GM12874 (cell line): ENCODE data around the gene EXOC8.

Source experiments
- CTCF ChIP-seq: IDR thresholded peaks from 2 replicates; pipeline ENCODE4 v1.5.1; 2011; ENCODE audit warnings: low read depth, mild to moderate bottlenecking, control low read depth, low read length, moderate library complexity; ENCODE audit not compliant: insufficient read depth

Gene EXOC8

GRCh38 chr1:231351816-231352215, 14.2 kb upstream of the EXOC8 start:
- TF ChIP-seq CTCF, result no peak

- no peak for TF ChIP-seq CTCF
These were observed 10.8 kb upstream of the EXOC8 start for GRCh38 chr1:231348442-231348841.

- TF ChIP-seq CTCF, result no peak
These were observed 10.3 kb upstream of the EXOC8 start for GRCh38 chr1:231347961-231348360.

DNA sequence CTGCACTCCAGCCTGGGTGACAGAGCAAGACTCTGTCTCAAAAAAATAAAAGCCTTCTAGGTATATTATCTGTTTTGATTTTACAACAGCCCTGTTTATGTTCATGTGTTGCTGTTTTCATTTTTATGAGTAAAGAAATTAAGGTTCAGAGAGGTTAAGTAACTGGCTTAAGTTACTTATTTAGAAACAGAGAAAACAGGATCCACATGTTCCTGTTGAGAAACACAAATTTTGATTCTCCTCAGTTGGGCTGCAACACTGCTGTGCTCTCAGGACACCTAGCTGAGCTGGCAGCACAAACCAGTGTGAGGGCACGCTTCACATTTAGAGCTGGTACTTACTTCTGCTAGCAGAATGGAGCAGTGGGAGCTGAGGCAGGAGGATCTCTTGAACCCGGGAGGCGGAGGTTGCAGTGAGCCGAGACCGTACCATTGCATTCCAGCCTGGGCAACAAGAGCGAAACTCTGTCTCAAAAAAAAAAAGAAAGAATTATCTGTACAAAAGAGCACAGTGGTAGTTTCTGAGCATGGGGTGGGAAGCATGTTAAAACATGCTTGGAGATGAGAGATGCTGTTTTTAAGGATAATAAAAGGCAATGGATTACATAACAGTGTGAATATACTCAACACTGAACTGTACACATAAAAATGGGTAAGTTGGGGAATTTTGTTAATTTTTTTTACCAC, 2.8 kb upstream of the EXOC8 start:
- TF ChIP-seq CTCF, result no peak

- TF ChIP-seq CTCF, result no peak
These were observed 847 bp upstream of the EXOC8 start, which contains the start of gene SPRTN for GRCh38 chr1:231338270-231339128. TSS of gene SPRTN (plus strand) at chr1:231338293. CDS start at chr1:231338384, 91 bp downstream.

GRCh38 chr1:231337043-231337471, 595 bp downstream of the EXOC8 start:
- no peak for TF ChIP-seq CTCF

DNA sequence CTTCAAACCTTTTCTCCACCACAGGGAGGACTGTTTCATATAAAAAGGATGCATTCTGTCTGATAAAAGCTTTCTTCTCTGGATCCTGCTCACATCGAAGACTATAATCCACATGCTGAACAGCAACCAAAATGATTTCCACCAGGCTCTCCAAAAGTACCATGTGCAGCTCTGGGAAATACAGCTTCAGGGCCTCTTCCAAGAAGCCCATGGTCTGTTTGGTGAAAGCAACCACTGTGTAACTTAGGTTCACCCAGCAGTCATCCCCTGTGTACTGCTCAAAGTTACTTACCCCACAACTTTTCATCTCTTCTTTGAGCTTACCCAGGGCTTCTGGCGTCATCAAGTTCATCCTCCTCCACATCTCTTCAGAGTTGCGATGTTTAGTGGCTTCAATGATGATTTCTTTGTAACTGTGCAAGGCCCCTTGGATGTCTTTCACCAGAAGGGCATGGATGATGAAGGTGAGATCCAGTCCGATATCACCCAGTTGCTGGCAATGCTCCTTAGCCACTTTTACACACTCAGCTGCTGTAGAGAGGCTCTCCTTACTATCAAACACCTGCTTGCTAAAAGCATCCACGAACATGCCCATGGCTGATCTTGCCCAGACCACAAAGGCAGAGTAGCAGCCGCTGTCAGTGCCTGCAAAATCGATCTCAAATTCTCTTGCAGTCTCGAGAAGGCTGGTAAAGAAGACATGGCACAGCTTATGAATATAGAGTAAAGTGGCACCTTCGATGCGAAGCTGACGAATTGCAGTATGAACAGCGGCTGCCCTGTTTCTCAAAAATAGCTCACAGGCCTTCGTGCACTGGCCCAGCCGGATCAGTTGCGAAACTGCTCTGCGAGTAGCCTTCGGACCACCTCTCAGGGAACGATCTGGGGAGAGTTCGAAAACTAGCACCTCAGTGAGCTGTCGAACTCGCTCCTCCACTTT, 1.7 kb downstream of the EXOC8 start:
- TF ChIP-seq CTCF, result no peak
